OCI-LY7 (cell line): ENCODE data around the gene PUM2. TPM values are rescaled to one million over a fixed set of nuclear protein-coding genes. Genes with fewer than 3 reads are reported as not detected.

Experiments
- BruUV-seq: library from RNA; stranded (reverse); fragments of 400-500 nt; replicated peaks from 2 replicates; lab custom pipeline; 2021; lab: Mats Ljungman, UMichigan
- CTCF ChIA-PET: fragments of 300-600 bp; sonication (Branson Sonifier 250); formaldehyde crosslinking; loops from one replicate; lab custom pipeline; 2022; ENCODE audit warnings: antibody characterized with exemption; ENCODE audit not compliant: unreplicated experiment; lab: Charles Lee
- POLR2A ChIA-PET: fragments of 300-600 bp; sonication (Branson Sonifier 250); formaldehyde crosslinking; loops from one replicate; lab custom pipeline; 2022; ENCODE audit warnings: antibody characterized with exemption; lab: Charles Lee
- DNase-seq: peaks from one replicate; pipeline ENCODE4 v3.0.0-alpha.2; 2015; ENCODE audit warnings: low spot score
- H2AFZ ChIP-seq: fragments of 200-600 bp; sonication (generic), shearing (Covaris generic); 2 replicates; pipeline ENCODE4 v1.6.1; 2014; ENCODE audit warnings: mild to moderate bottlenecking, antibody characterized with exemption, low read length, moderate library complexity
- H3K27ac ChIP-seq: fragments of 200-600 bp; sonication (generic); 2 replicates; pipeline ENCODE4 v1.5.1; 2014; ENCODE audit warnings: mixed run types, low read depth, mild to moderate bottlenecking, moderate library complexity, low read length, inconsistent platforms; ENCODE audit not compliant: poor library complexity, severe bottlenecking
- H3K36me3 ChIP-seq: fragments of 200-600 bp; sonication (generic); 2 replicates; pipeline ENCODE4 v1.6.1; 2014; ENCODE audit warnings: mild to moderate bottlenecking, antibody characterized with exemption, low read length, moderate library complexity, mixed read lengths; ENCODE audit not compliant: insufficient read depth
- H3K4me1 ChIP-seq: fragments of 200-600 bp; sonication (generic); 2 replicates; pipeline ENCODE4 v1.5.1; 2014; ENCODE audit warnings: mild to moderate bottlenecking, low read length; ENCODE audit not compliant: insufficient read depth, poor library complexity, severe bottlenecking
- H3K4me2 ChIP-seq: fragments of 200-600 bp; sonication (generic); 2 replicates; pipeline ENCODE4 v1.6.1; 2014; ENCODE audit warnings: mild to moderate bottlenecking, low read length
- H3K4me3 ChIP-seq: fragments of 200-600 bp; sonication (generic); 2 replicates; pipeline ENCODE4 v1.5.1; 2014; ENCODE audit warnings: mild to moderate bottlenecking, low read depth, low read length; ENCODE audit not compliant: poor library complexity, severe bottlenecking
- H3K79me2 ChIP-seq: fragments of 200-600 bp; sonication (generic); 2 replicates; pipeline ENCODE4 v1.6.1; 2016; ENCODE audit warnings: low read depth, mild to moderate bottlenecking, low read length, moderate library complexity, mixed read lengths; ENCODE audit not compliant: insufficient read depth
- H3K9me2 ChIP-seq: fragments of 200-600 bp; sonication (generic); 2 replicates; pipeline ENCODE4 v1.6.1; 2016; ENCODE audit warnings: mild to moderate bottlenecking, low read length, mixed read lengths; ENCODE audit not compliant: insufficient read depth
- H3K9me3 ChIP-seq: fragments of 200-600 bp; sonication (generic); 2 replicates; pipeline ENCODE4 v1.6.1; 2014; ENCODE audit warnings: mild to moderate bottlenecking, mixed run types, low read length, mixed read lengths
- H4K20me1 ChIP-seq: fragments of 200-600 bp; sonication (generic); 2 replicates; pipeline ENCODE4 v1.6.1; 2014; ENCODE audit warnings: mild to moderate bottlenecking, antibody characterized with exemption, low read length, moderate library complexity, mixed read lengths; ENCODE audit not compliant: insufficient read depth
- CTCF ChIP-seq: fragments of 200-600 bp; sonication (generic); conservative IDR thresholded peaks from 2 replicates; pipeline ENCODE4 v1.5.1; 2014; ENCODE audit warnings: mild to moderate bottlenecking, antibody characterized with exemption, low read length, moderate library complexity, mixed read lengths
- EZH2phosphoT487 ChIP-seq: fragments of 200-600 bp; sonication (generic); IDR thresholded peaks from 2 replicates; pipeline ENCODE4 v1.6.1; 2018; ENCODE audit warnings: low read depth, borderline replicate concordance, mild to moderate bottlenecking, mixed run types, antibody characterized with exemption, low read length, moderate library complexity, mixed read lengths
- intact Hi-C: fragments of 100-400 bp; cut with micrococcal nuclease; formaldehyde crosslinking; loops from one replicate; pipeline ENCODE4 v1.10.0; 2022; ENCODE audit not compliant: unreplicated experiment
- total RNA-seq, 2 experiments: library from RNA; depleted of rRNA in 1 of 2; stranded (reverse); fragments of >200 nt in 1 of 2; shearing (Covaris generic) in 1 of 2; gene quantifications; 2 replicates each; pipeline ENCODE4 v1.2.3, GENCODE V29; 2014 to 2022

The PUM2 gene
- total RNA-seq, 2 experiments from 2014 or later = 48.2 to 122 TPM

DNA sequence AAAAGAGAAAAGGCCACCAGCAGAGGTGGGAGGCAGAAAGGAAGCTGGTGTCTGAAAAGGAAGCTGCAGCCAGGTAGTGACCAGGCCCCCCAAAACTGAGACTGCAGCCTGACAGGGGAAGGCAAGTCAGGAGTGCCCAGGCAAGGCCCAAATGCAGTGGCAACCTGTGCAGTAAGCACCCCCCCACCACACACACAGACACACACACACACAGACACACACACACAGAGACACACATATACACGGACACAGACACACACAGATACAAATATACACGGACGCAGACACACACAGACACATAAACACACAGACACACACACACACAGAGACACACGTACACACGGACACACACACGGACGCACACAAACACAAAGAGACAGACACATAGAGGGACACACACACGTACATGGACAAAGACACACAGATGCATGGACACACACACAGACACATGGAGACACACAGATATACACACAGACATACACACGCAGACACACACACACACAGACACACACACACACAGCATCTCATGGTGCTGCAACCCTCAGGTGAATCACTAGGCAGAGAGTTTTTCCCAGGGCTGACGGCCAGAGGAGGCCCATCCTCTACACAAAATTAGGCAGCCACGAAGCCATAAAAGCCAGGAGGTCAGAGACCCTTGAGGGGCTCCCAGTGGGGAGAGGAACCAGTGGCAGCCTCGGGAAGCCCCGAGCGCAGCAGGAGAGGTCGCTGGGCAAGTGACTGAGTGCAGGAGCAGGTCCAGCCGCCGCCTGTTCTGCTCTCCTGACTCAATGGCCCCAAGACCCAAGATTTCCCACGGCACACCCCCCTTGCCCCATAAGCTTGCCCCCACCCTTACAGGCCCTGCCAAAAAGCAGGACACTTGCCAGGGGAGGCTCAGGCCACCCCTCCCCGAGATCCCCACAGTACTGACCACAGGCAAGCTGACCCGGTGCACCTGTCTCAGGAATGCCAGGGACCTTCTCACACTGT is 132.0 kb downstream of the PUM2 start:
- H3K4me2 ChIP-seq = no peak overlapping the region
- intact Hi-C loops = no loop called here
- no peaks in the 10 kb centered on the region for H3K36me3 ChIP-seq
- H2AFZ ChIP-seq = no peak overlapping the region
- H3K4me1 ChIP-seq = peaks cover 9% of the 10 kb centered on the region
- BruUV-seq = no TSS peak
- H3K27ac ChIP-seq = no peak overlapping the region
- CTCF ChIA-PET = interaction anchor here (0.7 kb wide), 1 partner anchor 106 kb away, joined by 3 read pairs; no protein-coding TSS in a partner anchor
- no peaks in the 10 kb centered on the region for H3K9me2 ChIP-seq
- DNase-seq = no peak
- TF ChIP-seq EZH2phosphoT487 (no peak), CTCF (no peak)
- no peaks in the 10 kb centered on the region for H4K20me1 ChIP-seq
- POLR2A ChIA-PET = no interaction called here
- no peaks in the 10 kb centered on the region for H3K79me2 ChIP-seq
- no peaks in the 10 kb centered on the region for H3K9me3 ChIP-seq
- H3K4me3 ChIP-seq = no peak overlapping the region

DNA sequence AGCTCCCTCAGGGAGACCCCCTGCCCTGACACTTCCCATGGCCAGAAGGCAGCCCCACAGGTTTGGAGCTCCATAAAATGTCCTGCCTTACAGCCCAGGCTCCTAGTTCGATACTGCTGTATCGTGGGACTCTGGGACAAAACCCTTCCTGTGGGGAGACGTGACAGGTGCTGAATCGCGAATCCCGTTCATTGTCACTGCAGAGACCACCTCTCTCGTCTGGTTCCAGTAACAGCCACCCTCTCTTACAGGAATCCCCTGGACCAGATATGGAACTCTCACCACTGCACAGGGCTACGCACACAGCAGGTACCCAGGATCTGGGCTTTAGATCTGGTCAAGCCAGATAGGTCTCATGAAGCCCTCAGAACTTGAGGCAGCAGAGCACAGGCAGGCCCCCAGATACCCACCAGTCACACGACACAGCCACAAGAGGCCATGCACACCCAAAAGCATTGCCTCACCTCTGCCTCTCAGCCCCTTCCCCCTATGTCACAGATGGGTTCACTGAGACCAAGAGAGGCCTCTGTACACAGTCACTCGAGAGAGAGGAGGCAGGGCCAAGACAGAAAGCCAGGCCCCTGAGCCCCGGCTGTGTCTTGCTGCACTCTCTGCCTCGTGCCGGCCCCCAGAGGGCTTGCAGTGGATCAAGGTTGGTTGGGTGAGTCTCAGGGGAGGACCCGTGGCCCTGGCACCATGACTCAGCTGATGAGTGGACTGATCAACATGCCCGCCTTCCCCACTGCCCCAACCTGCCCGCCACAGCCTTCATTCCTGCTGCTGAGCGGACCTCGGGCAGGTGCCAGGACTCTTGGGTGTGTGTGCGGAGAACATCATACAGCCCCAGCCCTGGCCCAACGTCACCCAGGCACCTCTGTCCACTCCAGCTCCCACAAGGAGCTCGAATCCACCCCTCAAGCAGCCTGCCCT is 133.3 kb downstream of the PUM2 start:
- Histone ChIP-seq H3K4me1 (peaks cover 23% of the 10 kb centered on the region), H3K9me3 (no peaks in the 10 kb centered on the region), H3K79me2 (no peaks in the 10 kb centered on the region), H4K20me1 (no peaks in the 10 kb centered on the region), H3K9me2 (no peaks in the 10 kb centered on the region), H2AFZ (no peak overlapping the region), H3K27ac (no peak overlapping the region), H3K4me2 (no peak overlapping the region), H3K36me3 (no peaks in the 10 kb centered on the region), H3K4me3 (no peak overlapping the region)
- BruUV-seq = no TSS peak
- ChIA-PET CTCF (interaction anchor here (0.7 kb wide), 1 partner anchor 104 kb away, joined by 3 read pairs; no protein-coding TSS in a partner anchor), POLR2A (interaction anchor here (0.7 kb wide), 1 partner anchor 592 kb away, joined by 3 read pairs; no protein-coding TSS in a partner anchor)
- intact Hi-C loops = no loop called here
- TF ChIP-seq EZH2phosphoT487 (no peak), CTCF (no peak)
- DNase-seq = no peak
